Astrocyte of the spinal cord (primary cell): ENCODE data around the gene ZNF627.
A peak's percentile ranks its signal among the peaks of the same experiment; 100 is the strongest.

Experiments used
- DNase-seq: peaks from one replicate; pipeline ENCODE4 v3.0.0; 2011; ENCODE audit warnings: low read depth, low spot score
- H3K4me3 ChIP-seq: 2 replicates; pipeline ENCODE4 v1.5.1; 2011; ENCODE audit warnings: low read depth, mild to moderate bottlenecking, low read length, moderate library complexity
- in situ Hi-C: cut with HindIII; loops from 2 replicates; pipeline ENCODE4 v1.10.0; 2017; ENCODE audit warnings: low sequenced_read_pairs
- TF ChIP-seq, protein P1 (sequence below): IDR thresholded peaks from 2 replicates; pipeline ENCODE4 v1.5.1; 2012; ENCODE audit warnings: low read depth, mild to moderate bottlenecking, low read length, inconsistent platforms

Gene ZNF627

DNA sequence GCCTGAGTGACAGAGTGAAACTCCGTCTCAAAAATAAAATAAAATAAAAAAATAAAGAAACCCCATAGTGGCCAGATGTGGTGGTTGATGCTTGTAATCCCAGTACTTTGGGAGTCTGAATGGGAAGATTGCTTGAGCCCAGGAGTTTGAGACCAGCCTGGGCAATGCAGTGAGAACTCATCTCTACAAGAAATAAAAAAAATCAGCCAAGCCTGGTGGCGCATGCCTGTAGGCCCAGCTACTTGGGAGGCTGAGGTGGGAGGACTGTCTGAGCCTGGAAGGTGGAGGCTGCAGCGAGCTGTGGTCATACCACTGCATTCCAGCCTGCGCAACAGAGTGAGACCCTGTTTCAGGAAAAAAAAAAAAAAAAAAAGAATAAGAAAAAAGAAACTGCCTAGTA is 53.8 kb downstream of the ZNF627 start:
- in situ Hi-C loops, result no loop called here
- TF ChIP-seq, protein P1, sequence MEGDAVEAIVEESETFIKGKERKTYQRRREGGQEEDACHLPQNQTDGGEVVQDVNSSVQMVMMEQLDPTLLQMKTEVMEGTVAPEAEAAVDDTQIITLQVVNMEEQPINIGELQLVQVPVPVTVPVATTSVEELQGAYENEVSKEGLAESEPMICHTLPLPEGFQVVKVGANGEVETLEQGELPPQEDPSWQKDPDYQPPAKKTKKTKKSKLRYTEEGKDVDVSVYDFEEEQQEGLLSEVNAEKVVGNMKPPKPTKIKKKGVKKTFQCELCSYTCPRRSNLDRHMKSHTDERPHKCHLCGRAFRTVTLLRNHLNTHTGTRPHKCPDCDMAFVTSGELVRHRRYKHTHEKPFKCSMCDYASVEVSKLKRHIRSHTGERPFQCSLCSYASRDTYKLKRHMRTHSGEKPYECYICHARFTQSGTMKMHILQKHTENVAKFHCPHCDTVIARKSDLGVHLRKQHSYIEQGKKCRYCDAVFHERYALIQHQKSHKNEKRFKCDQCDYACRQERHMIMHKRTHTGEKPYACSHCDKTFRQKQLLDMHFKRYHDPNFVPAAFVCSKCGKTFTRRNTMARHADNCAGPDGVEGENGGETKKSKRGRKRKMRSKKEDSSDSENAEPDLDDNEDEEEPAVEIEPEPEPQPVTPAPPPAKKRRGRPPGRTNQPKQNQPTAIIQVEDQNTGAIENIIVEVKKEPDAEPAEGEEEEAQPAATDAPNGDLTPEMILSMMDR, result no peak
- H3K4me3 ChIP-seq, result no peak overlapping the region
- DNase-seq, result no peak

DNA sequence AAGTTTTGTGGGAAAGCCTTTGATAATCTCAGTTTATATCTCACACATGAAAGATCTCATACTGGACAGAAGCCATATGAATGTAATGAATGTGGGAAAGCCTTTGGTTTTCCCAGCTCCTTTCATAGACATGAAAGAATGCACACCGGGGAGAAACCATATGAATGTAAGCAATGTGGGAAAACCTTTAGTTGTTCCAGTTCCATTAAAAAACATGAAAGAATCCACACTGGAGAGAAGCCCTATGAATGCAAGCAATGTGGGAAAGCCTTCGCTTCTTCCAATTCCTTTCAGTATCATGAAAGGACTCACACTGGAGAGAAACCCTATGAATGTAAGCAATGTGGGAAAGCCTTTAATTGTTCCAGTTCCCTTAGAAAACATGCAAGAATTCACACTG is 54.8 kb downstream of the ZNF627 start:
- in situ Hi-C loops, result no loop called here
- no peak for DNase-seq
- no peak overlapping the region for H3K4me3 ChIP-seq
- TF ChIP-seq, protein P1, result no peak

DNA sequence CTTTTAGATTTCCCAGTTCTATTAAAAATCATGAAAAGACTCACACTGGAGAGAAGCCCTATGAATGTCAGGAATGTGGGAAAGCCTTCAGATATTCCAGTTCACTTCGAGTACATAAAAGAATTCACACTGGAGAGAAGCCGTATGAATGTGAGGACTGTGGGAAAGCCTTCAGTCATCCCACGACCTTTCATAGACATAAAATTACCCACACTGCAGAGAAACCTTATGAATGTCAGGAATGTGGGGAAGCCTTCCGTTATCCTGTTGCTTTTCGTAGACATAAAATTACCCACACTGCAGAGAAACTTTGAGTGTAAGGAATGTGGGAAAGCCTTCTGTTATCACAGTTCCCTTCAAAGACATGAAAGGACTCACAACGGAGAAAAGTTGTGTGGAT is 55.2 kb downstream of the ZNF627 start:
- in situ Hi-C loops, result no loop called here
- TF ChIP-seq, protein P1, result no peak

DNA sequence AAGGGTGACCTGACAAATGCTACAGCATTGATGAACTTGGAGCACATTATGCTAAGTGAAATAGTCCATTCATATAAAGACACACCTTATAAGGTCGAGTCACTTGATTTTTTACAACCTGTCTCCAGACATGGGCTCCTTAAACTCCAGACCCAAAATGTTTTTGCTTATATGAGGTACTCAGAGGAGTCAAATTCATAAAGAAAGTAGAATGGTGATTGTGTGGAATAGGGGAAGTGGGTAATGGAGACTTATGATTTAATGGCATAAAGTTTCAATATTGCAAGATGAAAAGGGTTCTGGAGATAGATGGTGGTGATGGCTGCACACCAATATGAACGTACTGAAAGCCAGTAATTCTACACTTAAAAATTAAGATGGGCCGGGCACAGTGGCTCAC is 59.3 kb downstream of the ZNF627 start:
- in situ Hi-C loops, result no loop called here
- TF ChIP-seq, protein P1, result no peak
- DNase-seq, result no peak
- H3K4me3 ChIP-seq, result no peak overlapping the region

More for the DNA sequence above, 55.2 kb downstream of the ZNF627 start:
- H3K4me3 ChIP-seq, result no peak overlapping the region
- DNase-seq, result no peak

DNA sequence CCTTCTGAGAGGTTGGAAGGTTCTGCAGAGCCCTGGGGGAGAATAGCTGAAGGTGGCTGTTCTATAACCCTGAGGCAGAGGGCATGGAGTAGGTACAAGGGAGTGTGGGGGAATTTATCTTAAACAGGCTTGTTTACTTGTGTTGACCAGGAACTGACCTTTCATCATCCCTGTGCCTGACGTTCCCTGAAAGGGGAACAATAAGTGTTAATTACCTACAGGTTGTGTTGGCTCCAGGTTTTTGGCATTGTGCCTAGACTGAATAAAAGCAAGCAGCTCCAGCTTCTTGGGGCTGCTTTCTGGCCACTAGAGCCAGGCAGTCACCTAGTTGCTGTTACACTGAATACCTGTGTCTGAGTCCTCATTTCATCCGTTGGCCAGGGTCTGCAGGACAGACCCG is 60.0 kb downstream of the ZNF627 start:
- TF ChIP-seq, protein P1, result no peak
- no peak overlapping the region for H3K4me3 ChIP-seq
- in situ Hi-C loops, result no loop called here
- DNase-seq, result no peak

DNA sequence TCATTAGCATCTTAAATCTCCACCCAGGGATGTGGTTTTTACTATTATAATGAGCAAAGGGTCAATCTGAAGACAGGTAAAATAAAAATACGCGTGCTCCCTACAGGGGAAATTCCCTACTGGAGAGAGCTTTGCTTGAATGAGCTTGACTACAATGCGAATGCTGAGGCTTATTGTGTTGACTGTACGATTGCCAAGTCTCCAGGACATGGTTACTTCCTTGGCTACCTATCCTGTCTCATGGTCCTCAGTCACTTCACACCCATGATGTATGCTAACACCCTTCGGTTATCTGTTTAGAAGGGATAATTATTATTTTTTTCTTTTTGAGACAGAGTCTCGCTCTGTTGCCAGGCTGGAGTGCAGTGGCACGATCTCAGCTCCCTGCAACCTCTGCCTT is 61.7 kb downstream of the ZNF627 start:
- no peak overlapping the region for H3K4me3 ChIP-seq
- DNase-seq, result no peak
- TF ChIP-seq, protein P1, result no peak
- in situ Hi-C loops, result no loop called here

DNA sequence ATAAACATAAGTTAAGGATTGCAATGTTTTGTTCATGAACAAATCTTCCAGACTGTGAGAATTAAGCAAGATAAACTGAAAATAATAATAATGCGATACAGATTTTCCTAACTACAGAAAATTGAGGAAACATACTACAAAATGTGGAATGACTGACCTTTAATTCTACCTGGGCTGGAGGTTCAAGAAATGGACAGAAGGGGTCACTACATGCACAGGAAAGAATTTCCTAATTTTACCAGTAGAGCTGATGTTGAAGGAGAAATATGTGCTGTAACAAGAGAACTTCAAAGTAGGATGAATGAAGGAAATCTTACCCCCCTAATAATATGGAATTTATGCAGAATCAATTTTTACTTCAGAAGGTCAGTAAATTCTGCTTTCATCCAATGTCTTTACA is 62.3 kb downstream of the ZNF627 start:
- DNase-seq, result peak; percentile 2
- in situ Hi-C loops, result no loop called here
- no peak overlapping the region for H3K4me3 ChIP-seq
- TF ChIP-seq, protein P1, result no peak
